GM04504 (cell line): ENCODE results near the gene METTL4.

Experiments
- DNase-seq: peaks from one replicate; pipeline ENCODE4 v3.0.0-alpha.2; 2012; ENCODE audit warnings: low read depth

The METTL4 gene

GRCh38 chr18:2571200-2572170, at the start of gene METTL4, which contains the start of gene NDC80:
Gene METTL4 (minus strand): TSS chr18:2571505. CDS start chr18:2567216, 4,289 bp downstream.
Gene NDC80 (plus strand): TSS chr18:2571557. CDS start chr18:2572986, 1,429 bp downstream.
- peak; percentile 73 for DNase-seq

DNA sequence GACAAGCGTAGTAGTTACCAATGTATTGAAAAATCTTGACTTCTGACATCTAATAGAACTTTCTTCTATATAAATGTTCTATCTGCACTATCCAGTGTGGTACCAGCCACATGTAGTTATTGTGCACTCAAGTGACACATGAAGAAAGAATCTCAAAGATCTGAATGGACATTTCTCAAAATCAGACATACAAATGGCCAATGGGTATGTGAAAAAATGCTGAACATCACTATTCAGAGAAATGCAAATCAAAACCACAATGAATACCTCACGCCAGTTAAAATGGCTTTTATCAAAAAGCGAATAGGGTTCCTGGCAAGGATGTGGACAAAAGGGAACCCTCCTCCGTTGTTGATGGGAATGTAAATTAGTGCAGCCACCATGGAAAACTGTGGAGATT, 46.7 kb upstream of the METTL4 start:
- DNase-seq: no peak

DNA sequence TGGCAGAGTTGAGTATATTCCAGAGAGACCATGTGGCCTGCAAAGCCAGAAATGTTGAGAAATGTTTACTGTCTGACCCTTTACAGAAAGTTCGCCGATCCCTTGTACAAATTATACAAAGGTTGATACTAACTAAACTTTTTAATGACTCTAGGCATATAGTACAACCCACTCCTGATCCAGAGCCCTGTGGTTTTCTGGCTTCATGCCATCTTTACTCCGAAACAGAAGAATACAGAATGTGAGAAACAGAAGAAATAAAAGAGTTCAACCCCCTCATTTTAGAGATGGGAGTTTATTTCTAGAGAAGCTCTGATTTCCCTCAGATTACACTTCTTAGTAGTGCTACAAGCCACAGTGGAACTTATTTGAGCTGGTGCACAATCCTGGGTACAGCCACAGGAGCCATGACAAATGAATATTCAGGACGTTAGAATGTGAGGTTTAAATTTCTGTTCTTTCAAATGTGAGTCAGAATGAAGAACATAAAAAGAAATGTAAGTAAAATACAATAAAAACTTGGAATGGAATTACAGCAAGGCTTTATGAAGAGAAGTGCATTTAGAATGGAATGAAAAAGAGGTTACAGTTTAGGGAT, 46.2 kb upstream of the METTL4 start:
- no peak for DNase-seq

DNA sequence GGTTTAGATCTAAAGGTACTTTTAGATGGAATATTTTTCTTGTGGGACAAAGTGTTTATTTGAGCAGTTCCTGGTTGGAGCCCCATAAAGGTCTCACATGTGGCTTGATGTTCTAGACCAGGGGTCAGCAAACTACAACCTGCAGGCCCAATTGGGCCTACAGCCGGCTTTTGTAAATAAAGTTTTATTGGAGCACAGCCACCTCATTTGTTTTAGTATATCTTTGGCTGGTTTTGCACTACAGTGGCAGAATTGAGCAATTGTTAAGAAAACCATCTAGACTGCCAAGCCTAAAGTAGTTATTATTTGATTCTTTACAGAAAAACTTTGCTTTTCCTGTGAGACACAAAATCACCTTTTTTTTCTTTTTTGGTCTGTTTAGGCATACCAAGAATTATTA, 41.7 kb upstream of the METTL4 start:
- DNase-seq: no peak

GRCh38 chr18:2610549-2610948, 39.2 kb upstream of the METTL4 start:
- DNase-seq: no peak

GRCh38 chr18:2609604-2610003, 38.3 kb upstream of the METTL4 start:
- DNase-seq: no peak

DNA sequence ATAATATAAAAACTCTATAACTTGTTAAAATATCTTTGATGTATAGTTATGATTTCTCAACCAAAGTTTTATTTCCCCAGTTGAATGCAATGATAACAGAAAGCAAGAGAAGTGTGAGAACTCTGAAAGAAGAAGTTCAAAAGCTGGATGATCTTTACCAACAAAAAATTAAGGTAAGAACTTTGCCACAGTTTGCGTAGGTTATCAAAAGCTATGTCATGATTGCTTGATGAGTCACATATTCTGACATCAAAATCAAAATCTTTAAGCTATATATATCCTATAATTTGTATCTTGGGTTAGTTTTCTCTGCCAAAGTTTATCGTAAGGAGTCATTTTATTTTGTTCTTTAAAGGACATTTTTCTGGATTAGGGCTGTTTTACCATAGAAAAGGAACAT, 35.0 kb upstream of the METTL4 start:
- DNase-seq: no peak

GRCh38 chr18:2602844-2603243, 31.5 kb upstream of the METTL4 start:
- DNase-seq: no peak

GRCh38 chr18:2597639-2598038, 26.3 kb upstream of the METTL4 start:
- DNase-seq: no peak

GRCh38 chr18:2590303-2590702, 19.0 kb upstream of the METTL4 start:
- no peak for DNase-seq

GRCh38 chr18:2589345-2590068, 18.2 kb upstream of the METTL4 start:
- no peak for DNase-seq

DNA sequence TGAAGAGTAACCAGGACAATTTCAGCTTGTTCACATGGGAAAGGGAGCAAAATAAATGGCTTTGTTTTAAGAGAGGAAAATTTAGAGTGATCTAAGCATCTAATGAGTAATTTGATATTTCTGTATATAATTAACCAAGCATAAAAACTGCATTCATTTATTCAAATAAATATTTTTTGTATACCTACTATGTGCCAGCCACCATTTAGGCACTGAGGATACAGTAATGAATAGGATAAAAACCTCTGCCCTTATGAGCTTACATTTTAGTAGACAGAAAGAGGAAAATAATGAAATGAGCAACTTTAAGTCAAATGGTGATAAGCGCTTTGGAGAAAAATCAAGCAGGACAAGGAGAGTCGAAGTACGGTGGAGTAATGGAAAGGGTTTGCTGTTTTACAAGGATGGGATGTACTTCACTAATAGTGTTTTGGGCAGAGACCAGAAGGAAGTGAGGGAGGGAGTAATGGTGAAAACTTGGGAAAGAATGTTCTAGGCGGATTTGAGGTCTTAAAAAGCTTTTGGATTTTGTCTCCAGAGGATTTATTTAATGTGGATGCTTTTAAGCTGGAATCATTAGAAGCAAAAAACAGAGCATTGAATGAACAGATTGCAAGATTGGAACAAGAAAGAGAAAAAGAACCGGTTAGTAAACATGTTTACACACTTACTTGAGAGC, 17.5 kb upstream of the METTL4 start:
- DNase-seq: no peak

DNA sequence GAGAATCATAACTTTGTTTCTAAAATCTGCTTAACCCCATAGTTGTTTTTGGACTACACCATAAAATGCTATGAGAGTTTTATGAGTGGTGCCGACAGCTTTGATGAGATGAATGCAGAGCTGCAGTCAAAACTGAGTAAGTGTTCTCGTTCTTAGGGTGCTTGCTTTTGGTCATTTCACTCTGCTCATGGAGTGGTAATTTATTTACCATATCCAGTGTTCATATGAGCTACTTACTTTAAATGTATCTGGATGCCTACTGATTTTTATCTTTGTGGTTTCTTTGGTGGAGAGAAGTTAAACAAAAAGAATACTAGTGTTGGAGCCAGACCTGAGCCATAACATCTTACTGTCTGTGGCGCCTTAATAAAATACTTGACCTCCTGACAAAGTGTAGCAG, 16.5 kb upstream of the METTL4 start:
- DNase-seq: no peak

DNA sequence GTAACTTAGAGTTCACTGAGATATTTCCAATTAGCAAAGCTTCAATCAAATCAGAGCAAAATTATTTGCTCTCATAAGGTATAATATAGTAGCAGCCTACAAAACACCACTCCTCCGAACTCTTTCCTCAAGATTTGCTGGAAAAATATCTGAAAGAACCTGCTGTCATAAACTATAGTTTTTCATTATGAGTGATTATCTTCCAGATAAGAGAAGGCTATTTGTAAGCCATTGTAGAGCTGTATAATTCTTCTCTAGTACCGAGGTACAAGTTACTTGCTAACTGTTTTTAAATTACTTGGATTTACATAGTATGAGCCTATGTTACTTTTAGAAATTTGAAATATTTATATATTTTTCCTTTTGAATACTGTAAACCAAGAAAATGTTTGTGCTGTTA, 2.1 kb upstream of the METTL4 start:
- no peak for DNase-seq

GRCh38 chr18:2572892-2573291, 1.6 kb upstream of the METTL4 start:
- no peak for DNase-seq

GRCh38 chr18:2572171-2572569, 865 bp upstream of the METTL4 start:
- no peak for DNase-seq

- peak; percentile 42 for DNase-seq
These were observed 519 bp downstream of the METTL4 start for GRCh38 chr18:2570772-2571199.

DNA sequence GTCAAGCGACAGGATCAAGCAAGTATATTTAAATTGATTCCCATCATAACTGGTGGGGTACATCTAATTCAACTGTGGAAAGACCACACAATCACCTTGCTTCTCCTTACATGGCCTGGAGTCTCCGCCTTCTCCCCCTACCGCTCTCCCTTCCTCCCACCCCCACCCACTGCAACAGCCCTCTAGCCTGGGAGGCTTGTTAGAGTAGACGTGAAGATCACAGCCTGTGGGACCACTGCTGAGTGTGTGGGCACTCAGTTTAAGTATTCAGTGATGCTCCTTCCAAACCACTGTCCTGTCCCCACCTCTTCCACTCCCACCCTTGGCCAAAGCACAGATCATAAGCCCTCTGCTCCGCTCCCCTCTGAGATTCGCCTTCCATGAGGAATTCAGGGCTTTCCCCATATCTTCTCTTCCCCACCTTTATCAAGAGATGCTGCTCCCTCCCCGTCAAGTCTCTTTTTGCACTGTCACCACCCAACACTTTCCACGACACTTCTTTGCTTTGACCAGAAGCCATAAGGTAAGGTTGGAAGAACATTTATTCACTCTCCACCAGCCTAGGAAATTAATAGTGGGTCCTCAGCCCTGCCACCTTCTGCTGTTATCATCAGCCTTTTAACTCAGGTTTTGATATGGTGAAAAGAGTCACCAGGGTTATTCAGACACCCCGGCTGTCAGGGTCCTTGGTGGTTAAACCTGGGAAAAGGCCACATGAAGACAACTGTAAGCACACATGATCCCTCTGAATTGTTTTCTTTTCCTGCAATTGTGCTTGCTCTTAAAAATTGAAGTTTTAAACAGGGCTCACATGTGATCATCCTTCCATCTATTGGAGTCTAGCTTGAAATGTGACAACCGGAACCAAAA, 1.7 kb downstream of the METTL4 start:
- no peak for DNase-seq

DNA sequence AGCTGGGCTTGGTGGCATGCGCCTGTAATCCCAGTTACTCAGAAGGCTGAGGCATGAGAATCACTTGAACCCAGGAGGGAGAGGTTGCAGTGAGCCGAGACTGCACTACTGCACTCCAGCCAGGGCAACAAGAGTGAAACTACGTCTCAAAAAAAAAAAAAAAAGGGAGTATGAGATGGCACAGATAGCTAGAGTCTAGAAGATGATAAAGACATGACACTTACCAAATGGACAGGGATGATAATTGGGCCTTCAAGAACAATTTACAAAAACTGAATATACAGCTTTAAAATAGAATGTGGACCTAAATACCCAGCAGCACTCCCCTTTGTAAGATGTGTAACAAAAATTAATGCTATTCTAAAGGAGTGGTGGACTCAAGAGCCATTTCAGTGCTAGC, 2.7 kb downstream of the METTL4 start:
- DNase-seq: no peak

- no peak for DNase-seq
These were observed 3.2 kb downstream of the METTL4 start for GRCh38 chr18:2568129-2568528.

DNA sequence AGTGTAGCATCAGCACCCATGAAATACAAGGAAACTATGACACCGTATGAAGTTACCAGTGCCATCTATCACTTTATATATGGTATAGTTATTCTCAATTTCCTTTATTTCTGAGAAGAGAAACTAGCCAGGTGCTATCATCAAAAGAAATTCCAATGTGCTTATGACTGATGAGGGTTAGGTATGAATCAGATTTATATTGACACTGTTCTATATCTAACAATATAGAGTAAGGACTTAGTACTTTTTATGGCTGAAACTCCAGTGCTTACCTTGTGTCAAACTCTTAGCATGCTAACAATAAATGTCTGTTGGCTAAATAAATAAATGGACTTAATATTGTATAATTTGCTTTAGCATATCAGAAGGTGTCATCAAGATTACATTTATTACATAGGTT, 6.9 kb downstream of the METTL4 start:
- no peak for DNase-seq
